Lower leg skin (tissue), 3 donors: ENCODE measurements around the gene DHX30.

Source experiments
- CTCF ChIP-seq, 3 donors: fragments of 450-650 bp; IDR thresholded peaks; one replicate each; pipeline ENCODE4 v1.5.1; 2016; ENCODE audit warnings: antibody characterized with exemption in 3 of 3, mild to moderate bottlenecking in 3 of 3, moderate library complexity in 2 of 3
- POLR2A ChIP-seq, 2 donors: fragments of 450-650 bp; IDR thresholded peaks; one replicate each; pipeline ENCODE4 v1.6.1; 2016 to 2017; ENCODE audit warnings: antibody characterized with exemption in 2 of 2, mild to moderate bottlenecking in 1 of 2, moderate library complexity in 1 of 2

GRCh38 chr3:47867451-47868044, 64.6 kb downstream of the DHX30 start:
- TF ChIP-seq CTCF (IDR thresholded peaks at IDR 0.05) (no peak), POLR2A (IDR thresholded peaks at IDR 0.05) (no peak)
